MV-4-11 (cell line): ENCODE results near the gene VWC2L.

Experiments used
- DNase-seq: peaks from one replicate; lab custom pipeline; 2025; lab: John Stamatoyannopoulos, UW

The VWC2L gene

DNA sequence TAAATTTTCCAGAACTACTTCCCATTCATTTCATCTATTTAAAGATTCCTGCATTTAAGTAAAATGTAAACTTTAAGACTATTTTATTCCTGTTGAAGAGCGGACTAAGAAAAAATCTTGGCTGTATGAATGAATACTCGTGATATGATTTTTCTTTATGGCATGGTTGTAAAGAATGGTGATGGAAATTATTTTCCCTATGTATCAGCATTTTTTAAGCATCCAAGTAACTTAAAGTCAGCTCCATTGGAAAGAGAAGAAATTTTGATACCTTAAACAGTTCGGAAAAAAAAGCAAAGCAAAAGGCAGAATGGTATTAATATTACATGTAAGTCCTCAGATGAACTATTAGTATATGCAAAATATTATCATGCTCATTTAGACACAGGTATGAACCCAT is 58.9 kb downstream of the VWC2L start:
- no peak for DNase-seq

GRCh38 chr2:214471382-214471781 is 60.5 kb downstream of the VWC2L start:
- no peak for DNase-seq

DNA sequence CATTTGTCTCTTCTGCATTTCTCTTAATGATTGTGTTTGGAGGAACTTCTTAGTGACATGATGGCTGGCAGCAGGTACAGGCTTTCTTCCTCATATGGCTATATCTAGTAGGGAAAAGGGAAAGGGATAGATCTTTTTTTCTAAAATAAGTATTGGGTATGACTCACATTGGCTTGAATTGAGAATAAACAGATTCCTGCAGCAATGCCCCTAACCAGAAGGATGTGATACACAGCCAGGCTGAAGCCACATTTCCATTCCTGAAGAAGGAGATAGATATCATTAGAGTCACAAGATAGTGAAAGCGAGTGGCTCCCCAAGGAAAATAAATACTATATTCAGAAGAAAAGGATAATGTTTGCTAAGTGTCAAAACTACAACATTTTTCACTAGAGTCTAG is 61.1 kb downstream of the VWC2L start:
- no peak for DNase-seq

- no peak for DNase-seq
Observed at GRCh38 chr2:214477305-214477704, 66.5 kb downstream of the VWC2L start.

- DNase-seq = no peak
Observed at GRCh38 chr2:214481204-214481603, 70.3 kb downstream of the VWC2L start.

GRCh38 chr2:214482728-214483127 is 71.9 kb downstream of the VWC2L start:
- DNase-seq = no peak

GRCh38 chr2:214484239-214484638 is 73.4 kb downstream of the VWC2L start:
- DNase-seq = no peak

DNA sequence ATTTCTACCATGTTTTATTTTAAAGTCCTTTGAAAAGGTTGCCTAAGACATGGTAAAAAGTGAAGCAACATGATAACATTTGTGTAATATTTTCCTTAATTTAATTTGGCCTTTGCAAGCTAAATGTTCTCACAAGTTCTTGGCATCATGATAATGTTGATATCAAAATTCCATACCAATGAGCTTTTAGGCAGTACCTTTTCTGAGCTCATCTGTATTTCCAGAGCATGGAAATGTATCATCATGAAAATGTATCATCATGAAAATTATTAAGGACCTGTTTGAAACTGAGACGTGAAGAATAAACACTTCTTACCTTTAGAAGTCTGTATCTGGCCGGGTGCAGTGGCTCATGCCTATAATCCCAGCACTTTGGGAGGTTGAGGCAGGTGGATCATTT is 73.8 kb downstream of the VWC2L start:
- DNase-seq = no peak

GRCh38 chr2:214489181-214489580 is 78.3 kb downstream of the VWC2L start:
- DNase-seq = no peak

DNA sequence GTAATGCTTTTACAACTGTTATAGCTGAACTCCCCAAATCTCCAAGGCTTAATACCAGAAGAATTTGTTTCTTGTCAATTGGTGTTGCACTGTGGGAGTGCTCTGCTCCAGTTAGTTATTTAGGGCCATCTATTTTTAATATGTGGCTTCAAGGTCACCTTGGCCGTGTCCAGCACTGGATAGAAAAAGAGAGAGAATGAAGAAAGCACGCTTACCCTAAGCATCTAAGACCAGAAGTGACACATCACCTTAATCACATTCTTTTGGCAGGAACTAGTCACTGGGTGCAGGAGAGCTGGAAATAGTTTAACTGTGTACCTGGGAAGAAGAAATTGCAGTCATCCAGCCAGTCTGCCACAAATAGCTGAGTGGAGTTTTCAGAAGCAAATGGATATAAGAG is 78.8 kb downstream of the VWC2L start:
- DNase-seq = no peak

DNA sequence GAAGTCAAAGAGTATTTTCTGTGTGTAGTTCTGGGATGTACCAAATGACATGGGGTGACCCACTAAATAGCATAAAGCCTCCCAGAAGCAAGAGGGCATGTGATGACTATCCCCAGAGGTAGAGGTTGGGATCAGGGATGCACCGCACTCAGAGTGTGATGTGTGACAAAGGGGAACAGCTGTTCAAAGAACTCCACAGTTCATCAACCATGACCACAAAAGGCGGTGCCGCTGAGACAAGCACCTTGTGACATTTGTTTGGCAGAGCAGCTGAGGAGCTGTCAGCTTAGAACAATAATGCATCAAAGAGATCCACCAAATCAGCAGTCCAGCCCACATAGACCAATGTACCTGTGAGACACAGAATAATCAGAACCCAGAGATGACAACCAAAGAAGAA is 81.3 kb downstream of the VWC2L start:
- no peak for DNase-seq

- DNase-seq = no peak
Observed at GRCh38 chr2:214492608-214493007, 81.8 kb downstream of the VWC2L start.

GRCh38 chr2:214497489-214497888 is 86.6 kb downstream of the VWC2L start:
- DNase-seq = no peak

DNA sequence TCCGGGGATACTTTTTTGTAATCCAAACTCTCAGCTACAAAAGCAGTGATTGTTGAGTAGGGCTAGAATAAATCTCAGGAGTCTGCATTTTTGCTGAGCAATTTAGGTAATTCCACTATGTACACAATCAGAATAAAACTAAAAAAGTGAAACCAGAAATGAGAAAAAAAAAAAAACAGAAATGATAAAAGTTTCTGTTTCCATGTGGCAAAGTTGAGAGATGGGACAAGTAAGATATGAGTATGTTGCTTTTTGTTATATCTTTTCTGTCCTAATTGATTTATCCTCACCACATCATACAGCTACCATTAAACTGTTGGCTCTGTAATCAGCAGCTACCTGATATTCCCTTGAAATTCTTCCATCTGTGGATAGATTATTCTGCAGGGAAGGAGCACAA is 92.7 kb downstream of the VWC2L start:
- DNase-seq = no peak

DNA sequence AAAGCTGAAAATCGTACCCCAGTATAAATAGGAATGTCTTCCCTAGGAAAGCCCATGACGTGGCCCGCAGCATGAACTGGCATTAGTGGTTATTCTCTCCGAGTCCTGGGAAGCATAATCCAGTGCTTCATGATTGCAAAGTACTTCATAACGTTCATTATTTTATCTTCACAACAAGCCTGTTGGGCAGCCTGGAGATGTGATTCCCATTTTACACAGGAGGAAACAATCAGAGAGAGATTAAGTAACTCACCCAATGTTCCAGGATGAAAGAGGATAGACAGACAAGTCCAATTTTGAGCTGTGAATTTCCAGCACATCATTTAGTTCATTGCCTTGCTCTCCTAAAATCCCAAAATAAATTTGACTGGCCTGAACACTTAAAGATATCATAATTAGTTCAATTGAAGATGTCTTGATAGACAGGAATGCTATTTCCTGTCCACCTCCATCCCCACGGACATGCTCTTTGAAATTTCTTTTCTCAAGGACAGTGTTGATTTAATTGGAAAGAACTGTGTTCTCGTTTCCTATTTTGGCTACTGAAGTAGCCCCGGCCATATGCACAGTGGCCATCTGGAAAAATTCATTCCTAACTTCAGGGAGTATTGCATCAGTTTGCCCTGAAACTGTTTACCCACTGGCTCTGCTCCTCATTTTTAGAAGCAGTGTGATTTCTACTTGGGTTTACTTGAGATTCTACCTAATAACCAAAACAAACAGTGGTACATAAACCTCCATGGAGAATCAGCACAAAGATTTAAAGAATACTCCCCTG is 93.9 kb downstream of the VWC2L start:
- no peak for DNase-seq

DNA sequence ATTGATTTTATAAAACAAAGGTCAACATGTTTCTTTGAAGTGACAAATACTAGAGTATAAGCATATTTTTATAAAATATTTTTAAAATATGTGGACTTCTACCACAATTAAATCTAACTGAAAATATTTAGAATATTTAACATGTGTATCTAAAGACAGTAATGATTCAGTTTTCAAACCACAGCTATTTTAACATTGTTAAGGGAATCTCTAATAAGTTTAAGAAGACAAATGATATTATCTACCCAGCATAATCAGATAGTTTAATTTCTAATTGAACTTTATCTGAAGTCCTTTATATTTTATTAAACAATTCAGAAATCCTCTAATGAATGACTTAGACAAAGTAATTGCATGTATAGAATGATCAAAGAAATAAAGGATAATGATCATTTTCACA is 96.2 kb downstream of the VWC2L start:
- no peak for DNase-seq

GRCh38 chr2:214514704-214515103 is 103.8 kb downstream of the VWC2L start:
- no peak for DNase-seq

DNA sequence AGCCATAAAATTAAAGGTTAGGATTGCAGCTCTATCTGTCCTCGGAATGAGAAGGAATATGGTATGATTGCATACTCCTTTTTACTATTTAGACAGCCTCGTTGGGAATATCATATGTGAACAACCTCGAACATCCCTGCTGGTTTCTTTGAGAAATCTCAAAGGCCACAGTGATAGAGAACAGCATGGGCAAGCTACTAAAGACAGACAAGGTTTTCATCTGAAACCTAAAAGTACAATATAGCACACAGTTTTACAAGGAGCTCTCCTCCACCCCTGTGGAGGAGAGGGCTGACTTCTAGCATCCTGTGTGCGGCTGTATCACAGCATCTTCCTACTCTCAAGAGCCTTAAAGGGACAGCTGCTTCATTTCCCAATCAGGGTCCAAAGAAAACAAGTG is 104.3 kb downstream of the VWC2L start:
- no peak for DNase-seq

DNA sequence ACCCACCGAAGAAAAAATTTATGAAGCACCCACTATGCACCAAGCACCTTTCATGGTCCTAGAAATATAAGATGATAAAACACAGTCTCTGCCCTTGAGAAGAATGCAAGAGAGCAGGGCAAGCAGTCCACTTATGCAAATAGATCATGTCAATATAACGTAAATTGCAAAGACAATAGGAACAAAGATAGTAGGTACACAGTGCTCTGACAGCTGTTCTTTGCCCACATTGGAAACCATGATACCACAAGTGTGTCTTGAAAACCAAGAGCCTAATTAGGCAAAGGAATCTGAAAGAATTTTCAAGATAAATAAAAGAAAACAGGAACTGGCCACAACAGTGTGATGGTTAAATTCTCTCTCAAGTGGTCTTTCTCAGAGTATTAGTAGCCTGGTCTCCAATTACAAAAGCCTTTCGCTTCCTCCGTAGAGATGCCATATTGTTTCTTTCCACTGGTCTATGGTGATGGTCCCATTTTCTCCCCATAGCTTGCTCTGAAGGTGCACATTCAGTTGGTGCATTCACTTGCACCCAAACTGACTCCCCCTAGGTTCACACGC is 108.5 kb downstream of the VWC2L start:
- no peak for DNase-seq

DNA sequence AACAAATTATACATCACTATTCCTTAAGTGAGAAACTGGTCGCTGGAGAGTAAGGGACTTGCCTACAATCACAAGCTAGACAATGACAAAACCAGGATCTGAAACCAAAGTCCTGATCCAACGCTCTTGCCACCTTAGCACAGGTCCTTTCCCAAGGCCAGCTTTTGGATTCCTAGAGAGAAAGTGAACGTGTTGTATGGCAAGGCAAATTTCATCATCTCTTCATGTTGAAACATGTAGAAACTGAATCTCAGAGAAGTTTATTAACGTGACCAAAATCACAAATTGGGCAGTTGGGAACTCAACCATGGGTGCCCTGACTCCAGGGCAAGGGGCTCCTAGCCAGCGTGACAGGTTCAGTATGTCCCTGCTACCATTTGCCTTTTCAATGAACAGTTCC is 118.2 kb downstream of the VWC2L start:
- DNase-seq = no peak

- no peak for DNase-seq
Observed at GRCh38 chr2:214529514-214529913, 118.7 kb downstream of the VWC2L start.

- DNase-seq = no peak
Observed at GRCh38 chr2:214533541-214533940, 122.7 kb downstream of the VWC2L start.

DNA sequence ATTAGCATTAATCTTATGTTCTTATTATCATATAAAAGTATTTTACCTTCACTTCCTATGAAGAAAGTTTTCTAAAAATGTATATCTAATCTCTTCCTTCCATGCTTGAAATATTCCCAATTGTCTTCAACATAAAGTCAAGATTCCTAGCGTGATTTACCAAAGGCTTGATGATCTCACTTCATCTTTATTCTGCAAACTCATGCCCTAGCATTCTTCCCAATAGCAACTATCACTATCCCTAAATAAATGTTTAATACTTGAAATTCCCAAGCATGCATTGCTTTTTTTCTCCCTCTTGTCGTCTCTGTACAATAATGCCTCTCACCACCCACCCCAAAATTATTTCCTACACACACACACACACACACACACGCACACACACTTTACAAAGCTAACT is 125.8 kb downstream of the VWC2L start:
- DNase-seq = no peak

GRCh38 chr2:214537929-214538328 is 127.1 kb downstream of the VWC2L start:
- DNase-seq = no peak
